Endothelial cell of umbilical vein (primary cell): Measurements from ENCODE around the gene UPF1. TPM values are rescaled to one million over a fixed set of nuclear protein-coding genes. Genes with fewer than 3 reads are reported as not detected.

ENCODE experiments used
- BruUV-seq: library from RNA; stranded (reverse); fragments of 400-500 nt; replicated peaks from 2 replicates; lab custom pipeline; 2021; lab: Mats Ljungman, UMichigan
- CTCF ChIA-PET: fragments of 300-600, 350-600 bp; sonication (Branson Sonifier 250); formaldehyde crosslinking; loops from one replicate; lab custom pipeline; 2021; ENCODE audit warnings: antibody characterized with exemption, inconsistent platforms; lab: Charles Lee
- POLR2A ChIA-PET: fragments of 300-600, 350-600 bp; sonication (Branson Sonifier 250); formaldehyde crosslinking; loops from one replicate; lab custom pipeline; 2021; ENCODE audit warnings: antibody characterized with exemption, inconsistent platforms; lab: Charles Lee
- DNase-seq: peaks from one replicate; pipeline ENCODE4 v3.0.0-alpha.2; 2011; ENCODE audit warnings: low read depth, low spot score
- FAIRE-seq: peaks from 2 replicates; lab custom pipeline; 2011; peaks lifted over from hg19 to GRCh38; lab: Jason Lieb, UNC
- H2AFZ ChIP-seq: 2 replicates; pipeline ENCODE4 v1.6.0; 2012; ENCODE audit warnings: low read depth, low read length, control low read depth, inconsistent platforms
- H3K27ac ChIP-seq: 2 replicates; pipeline ENCODE4 v1.5.1; 2011; ENCODE audit warnings: low read depth, mild to moderate bottlenecking, control low read depth, low read length, moderate library complexity; ENCODE audit not compliant: insufficient read depth
- H3K27me3 ChIP-seq, 2 experiments: 2 replicates each; pipeline versions ENCODE4 v1.6.0 to v1.6.1; 2011; ENCODE audit warnings: low read length in 2 of 2, mixed read lengths in 1 of 2; ENCODE audit not compliant: control insufficient read depth in 2 of 2, insufficient read depth in 2 of 2
- H3K36me3 ChIP-seq, 2 experiments: 2 replicates in 1 of 2; 3 replicates in 1 of 2; pipeline ENCODE4 v1.5.1; 2011; ENCODE audit warnings: low read length in 2 of 2, mild to moderate bottlenecking in 1 of 2, moderate library complexity in 1 of 2; ENCODE audit not compliant: control insufficient read depth in 2 of 2, insufficient read depth in 2 of 2; ENCODE audit errors: extremely low read depth in 1 of 2
- H3K4me1 ChIP-seq: 3 replicates; pipeline ENCODE4 v1.5.1; 2011; ENCODE audit warnings: mild to moderate bottlenecking, low read length; ENCODE audit not compliant: control insufficient read depth, insufficient read depth; ENCODE audit errors: extremely low read depth
- H3K4me2 ChIP-seq: 2 replicates; pipeline ENCODE4 v1.6.1; 2011; ENCODE audit warnings: low read length, control low read depth, mixed read lengths; ENCODE audit not compliant: insufficient read depth
- H3K4me3 ChIP-seq, 3 experiments: fragments of 200-600 bp in 1 of 3; sonication (generic), shearing (Covaris generic) in 1 of 3; replicated peaks in 1 of 3; 2 replicates each; pipeline ENCODE4 v1.5.1; 2011 to 2016; ENCODE audit warnings: control low read depth in 3 of 3, low read length in 3 of 3, mild to moderate bottlenecking in 2 of 3, inconsistent platforms in 1 of 3, low read depth in 1 of 3, moderate library complexity in 1 of 3; ENCODE audit not compliant: insufficient read depth in 1 of 3
- H3K79me2 ChIP-seq: 2 replicates; pipeline ENCODE4 v1.6.0; 2012; ENCODE audit warnings: low read length, inconsistent platforms; ENCODE audit not compliant: control insufficient read depth, insufficient read depth
- H3K9ac ChIP-seq: replicated peaks from 2 replicates; pipeline ENCODE3; 2011; ENCODE audit warnings: low read length, control low read depth; ENCODE audit not compliant: insufficient read depth; ENCODE audit errors: extremely low read depth
- H3K9me1 ChIP-seq: replicated peaks from 3 replicates; pipeline ENCODE4 v1.6.0; 2011; ENCODE audit warnings: mild to moderate bottlenecking, low read length; ENCODE audit not compliant: control insufficient read depth, insufficient read depth; ENCODE audit errors: extremely low read depth
- H3K9me3 ChIP-seq: replicated peaks from 2 replicates; pipeline ENCODE4 v1.5.1; 2012; ENCODE audit warnings: low read length, inconsistent platforms; ENCODE audit not compliant: control insufficient read depth, insufficient read depth
- H4K20me1 ChIP-seq: replicated peaks from 2 replicates; pipeline ENCODE3; 2011; ENCODE audit warnings: mild to moderate bottlenecking, low read length; ENCODE audit not compliant: control insufficient read depth, insufficient read depth; ENCODE audit errors: extremely low read depth
- EZH2 ChIP-seq: IDR thresholded peaks from 2 replicates; pipeline ENCODE4 v1.6.1; 2012; ENCODE audit warnings: borderline replicate concordance, low read depth, mild to moderate bottlenecking, moderate library complexity, low read length, inconsistent platforms; ENCODE audit not compliant: severe bottlenecking
- FOS ChIP-seq: IDR thresholded peaks from 2 replicates; pipeline ENCODE4 v1.6.1; 2011; ENCODE audit warnings: mild to moderate bottlenecking, low read length, moderate library complexity, borderline replicate concordance; ENCODE audit not compliant: insufficient read depth
- GATA2 ChIP-seq: IDR thresholded peaks from 2 replicates; pipeline ENCODE4 v1.7.0; 2011; ENCODE audit warnings: low read depth, mild to moderate bottlenecking, moderate library complexity, mixed read lengths, low read length; ENCODE audit not compliant: insufficient read length, insufficient read depth
- JUN ChIP-seq: IDR thresholded peaks from 2 replicates; pipeline ENCODE4 v1.6.1; 2011; ENCODE audit warnings: borderline replicate concordance, low read depth; ENCODE audit not compliant: insufficient read length, insufficient read depth
- MYC ChIP-seq: IDR thresholded peaks from one replicate; pipeline ENCODE4 v1.6.1; 2011; ENCODE audit warnings: mild to moderate bottlenecking, low read depth, low read length
- POLR2A ChIP-seq: IDR thresholded peaks from 2 replicates; pipeline ENCODE4 v1.6.1; 2012; ENCODE audit warnings: low read depth, mild to moderate bottlenecking, control low read depth, low read length
- POLR2AphosphoS5 ChIP-seq: IDR thresholded peaks from 2 replicates; pipeline ENCODE4 v1.6.1; 2012; ENCODE audit warnings: low read depth, mild to moderate bottlenecking, control low read depth, low read length, moderate library complexity; ENCODE audit not compliant: insufficient read depth
- dilution Hi-C: fragments of 300-500 bp; cut with MboI; formaldehyde crosslinking; loops from one replicate; pipeline ENCODE4 v1.15.0; 2019; ENCODE audit warnings: low sequenced_read_pairs; ENCODE audit not compliant: extremely low pct_ligation_motif_present
- intact Hi-C: fragments of 100-400 bp; cut with micrococcal nuclease; formaldehyde crosslinking; loops from one replicate; pipeline ENCODE4 v1.10.0; 2022
- polyA plus RNA-seq, 4 experiments: library from polyadenylated mRNA; depleted of rRNA in 3 of 4; stranded (reverse) in 3 of 4; unstranded in 1 of 4; fragments of >200 nt; gene quantifications; 2 replicates each; pipeline versions ENCODE4 v1.2.1 to v1.2.3, GENCODE V29; 2011 to 2012; ENCODE audit warnings: missing spikeins in 1 of 4
- total RNA-seq: library from RNA; stranded (reverse); gene quantifications from 2 replicates; pipeline ENCODE4 v1.2.3, GENCODE V29; 2021
- TF ChIP-seq, protein P1 (sequence below): IDR thresholded peaks from 2 replicates; pipeline ENCODE4 v1.6.1; 2011; ENCODE audit not compliant: insufficient read depth, insufficient read length
- TF ChIP-seq, protein P2 (sequence below), 2 donors: IDR thresholded peaks; 1 replicate in 1 of 2; 2 replicates in 1 of 2; pipeline ENCODE4 v1.5.1; 2011; ENCODE audit warnings: low read length in 2 of 2, mild to moderate bottlenecking in 2 of 2, moderate library complexity in 2 of 2, control low read depth in 1 of 2, inconsistent platforms in 1 of 2, low read depth in 1 of 2; ENCODE audit not compliant: insufficient read depth in 1 of 2; ENCODE audit errors: extremely low read depth in 1 of 2

The UPF1 gene
- total and polyA plus RNA-seq, 2 donors (not counting 3 experiments of a cell fraction or from before 2014, with no cell fraction given) = 65.9 to 68.2 TPM

DNA sequence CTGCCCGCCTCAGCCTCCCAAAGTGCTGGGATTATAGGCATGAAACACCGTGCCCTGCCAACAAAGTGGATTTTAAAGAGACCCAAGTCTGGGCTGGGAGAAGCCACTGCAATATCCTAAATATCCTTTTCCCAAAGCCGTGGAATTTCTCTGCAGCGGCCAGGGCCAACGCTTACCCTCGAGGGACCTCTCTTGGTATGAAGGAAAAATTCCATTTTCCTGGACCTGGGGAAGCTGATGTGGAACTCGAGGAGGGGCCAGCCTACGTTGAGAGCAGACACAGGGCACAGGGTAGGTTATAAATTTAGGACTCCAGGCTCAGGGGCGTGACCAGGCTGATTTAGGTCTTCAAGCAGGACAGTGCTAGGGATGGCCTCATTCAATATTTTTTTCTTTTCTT, 17.7 kb upstream of the UPF1 start:
- TF ChIP-seq, protein P1, sequence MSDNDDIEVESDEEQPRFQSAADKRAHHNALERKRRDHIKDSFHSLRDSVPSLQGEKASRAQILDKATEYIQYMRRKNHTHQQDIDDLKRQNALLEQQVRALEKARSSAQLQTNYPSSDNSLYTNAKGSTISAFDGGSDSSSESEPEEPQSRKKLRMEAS = no peak
- TF ChIP-seq MYC = no peak
- TF ChIP-seq POLR2A = no peak
- no peak for TF ChIP-seq POLR2AphosphoS5
- TF ChIP-seq EZH2 = no peak
- TF ChIP-seq, protein P2, sequence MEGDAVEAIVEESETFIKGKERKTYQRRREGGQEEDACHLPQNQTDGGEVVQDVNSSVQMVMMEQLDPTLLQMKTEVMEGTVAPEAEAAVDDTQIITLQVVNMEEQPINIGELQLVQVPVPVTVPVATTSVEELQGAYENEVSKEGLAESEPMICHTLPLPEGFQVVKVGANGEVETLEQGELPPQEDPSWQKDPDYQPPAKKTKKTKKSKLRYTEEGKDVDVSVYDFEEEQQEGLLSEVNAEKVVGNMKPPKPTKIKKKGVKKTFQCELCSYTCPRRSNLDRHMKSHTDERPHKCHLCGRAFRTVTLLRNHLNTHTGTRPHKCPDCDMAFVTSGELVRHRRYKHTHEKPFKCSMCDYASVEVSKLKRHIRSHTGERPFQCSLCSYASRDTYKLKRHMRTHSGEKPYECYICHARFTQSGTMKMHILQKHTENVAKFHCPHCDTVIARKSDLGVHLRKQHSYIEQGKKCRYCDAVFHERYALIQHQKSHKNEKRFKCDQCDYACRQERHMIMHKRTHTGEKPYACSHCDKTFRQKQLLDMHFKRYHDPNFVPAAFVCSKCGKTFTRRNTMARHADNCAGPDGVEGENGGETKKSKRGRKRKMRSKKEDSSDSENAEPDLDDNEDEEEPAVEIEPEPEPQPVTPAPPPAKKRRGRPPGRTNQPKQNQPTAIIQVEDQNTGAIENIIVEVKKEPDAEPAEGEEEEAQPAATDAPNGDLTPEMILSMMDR (IDR thresholded peaks at IDR 0.05; ENCODE audit: extremely low read depth in 1 of 2, insufficient read depth in 1 of 2, low read depth in 1 of 2, low read length in 2 of 2) = no peak
- intact Hi-C loops (no loop called here), dilution Hi-C loops (no loop called here)
- H4K20me1 ChIP-seq = no peaks in the 10 kb centered on the region
- FAIRE-seq (no peak), DNase-seq (no peak)
- H3K27me3 ChIP-seq = no peaks in the 10 kb centered on the region
- no peaks in the 10 kb centered on the region for H3K79me2 ChIP-seq
- H3K36me3 ChIP-seq = no peaks in the 10 kb centered on the region
- no peak overlapping the region for H3K4me2 ChIP-seq
- no TSS peak for BruUV-seq
- H3K9me3 ChIP-seq = no peaks in the 10 kb centered on the region
- H3K9me1 ChIP-seq = no peaks in the 10 kb centered on the region
- ChIA-PET POLR2A (no interaction called here), CTCF (interaction anchor here (0.6 kb wide), 1 partner anchor 79 kb away, joined by 3 read pairs; no protein-coding TSS in a partner anchor)
- no peaks in the 10 kb centered on the region for H3K4me1 ChIP-seq
- no peak overlapping the region for H3K9ac ChIP-seq
- H3K27ac ChIP-seq = no peak overlapping the region
- no peak overlapping the region for H3K4me3 ChIP-seq
- no peak overlapping the region for H2AFZ ChIP-seq

DNA sequence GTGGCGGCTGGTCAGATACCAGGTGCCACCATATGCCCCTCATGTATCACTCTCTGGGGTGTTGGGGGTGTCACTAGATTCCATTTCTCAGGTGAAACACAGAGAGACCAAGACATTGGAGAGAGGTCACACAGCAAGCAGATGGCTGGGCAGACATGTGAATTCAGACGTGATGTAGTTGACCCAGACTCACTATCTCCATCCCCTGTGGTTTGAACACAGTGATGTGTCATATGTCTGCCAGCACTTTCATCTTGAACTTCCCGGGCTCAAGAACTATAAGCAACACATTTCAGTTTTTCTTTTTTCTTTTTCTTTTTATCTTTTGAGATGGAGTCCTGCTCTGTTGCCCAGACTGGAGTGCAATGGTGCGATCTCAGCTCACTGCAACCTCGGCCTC, 16.1 kb upstream of the UPF1 start:
- H3K36me3 ChIP-seq = no peaks in the 10 kb centered on the region
- H3K9me1 ChIP-seq = no peaks in the 10 kb centered on the region
- H2AFZ ChIP-seq = no peak overlapping the region
- no peaks in the 10 kb centered on the region for H3K79me2 ChIP-seq
- H3K27me3 ChIP-seq = no peaks in the 10 kb centered on the region
- H3K4me1 ChIP-seq = no peaks in the 10 kb centered on the region
- FAIRE-seq (no peak), DNase-seq (no peak)
- dilution Hi-C loops = no loop called here
- no peaks in the 10 kb centered on the region for H4K20me1 ChIP-seq
- ChIA-PET CTCF (no interaction called here), POLR2A (no interaction called here)
- BruUV-seq = no TSS peak
- H3K4me3 ChIP-seq = no peak overlapping the region
- no peak for TF ChIP-seq EZH2
- TF ChIP-seq POLR2A = no peak
- TF ChIP-seq, protein P1 = no peak
- no peak for TF ChIP-seq MYC
- no peak for TF ChIP-seq JUN
- TF ChIP-seq, protein P2 (IDR thresholded peaks at IDR 0.05; ENCODE audit: extremely low read depth in 1 of 2, insufficient read depth in 1 of 2, low read depth in 1 of 2, low read length in 2 of 2) = no peak
- TF ChIP-seq GATA2 = no peak
- no peak for TF ChIP-seq POLR2AphosphoS5
- no peak for TF ChIP-seq FOS
- H3K9me3 ChIP-seq = no peaks in the 10 kb centered on the region
- intact Hi-C loops = no loop called here
- no peak overlapping the region for H3K27ac ChIP-seq
- no peak overlapping the region for H3K4me2 ChIP-seq
- no peak overlapping the region for H3K9ac ChIP-seq
